GM18868 (cell line): ENCODE results near the gene CUX1.

ENCODE experiments used
- ATAC-seq: cut with Tn5 transposase; IDR thresholded peaks from one replicate; pipeline ENCODE4 v1.9.1; 2021; ENCODE audit warnings: mild to moderate bottlenecking, moderate library complexity; ENCODE audit not compliant: unreplicated experiment

The CUX1 gene

DNA sequence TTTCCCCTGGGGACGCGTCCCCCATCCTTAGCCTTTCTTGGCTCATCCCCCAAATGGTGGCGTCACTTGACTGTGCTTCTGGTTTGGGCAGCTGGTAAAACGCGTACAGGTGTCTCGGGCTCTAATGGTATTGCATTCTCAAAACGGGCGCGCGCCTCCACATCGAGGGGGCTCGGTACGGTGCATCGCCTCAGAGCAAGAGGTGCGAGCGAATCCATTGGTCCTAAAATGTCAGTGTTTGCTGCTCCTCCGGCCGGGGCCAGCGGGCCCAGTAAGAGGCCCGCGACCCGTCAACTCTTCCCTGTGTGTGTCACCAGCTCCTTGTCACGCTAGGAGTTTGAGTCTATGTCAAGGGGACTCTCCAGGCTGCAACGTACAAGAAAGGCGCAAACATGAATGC lies 378.6 kb downstream of the CUX1 start:
- ATAC-seq = no peak

DNA sequence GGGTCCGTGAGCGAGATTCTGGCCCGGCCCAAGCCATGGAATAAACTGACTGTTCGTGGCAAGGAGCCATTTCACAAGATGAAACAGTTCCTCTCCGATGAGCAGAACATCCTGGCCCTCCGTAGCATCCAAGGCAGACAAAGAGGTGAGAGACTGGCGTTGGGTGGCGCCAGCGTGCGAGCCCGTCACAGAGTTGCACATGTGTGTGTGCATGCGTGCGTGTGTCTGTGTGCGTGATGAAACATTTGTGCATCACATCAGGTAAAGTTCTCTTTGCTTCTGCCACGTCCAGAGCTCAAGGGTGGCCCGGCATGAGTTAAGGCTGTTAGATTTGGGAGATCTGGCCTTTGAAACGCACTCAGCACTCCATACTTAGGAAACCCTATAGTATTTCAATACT lies 379.7 kb downstream of the CUX1 start:
- ATAC-seq = no peak

DNA sequence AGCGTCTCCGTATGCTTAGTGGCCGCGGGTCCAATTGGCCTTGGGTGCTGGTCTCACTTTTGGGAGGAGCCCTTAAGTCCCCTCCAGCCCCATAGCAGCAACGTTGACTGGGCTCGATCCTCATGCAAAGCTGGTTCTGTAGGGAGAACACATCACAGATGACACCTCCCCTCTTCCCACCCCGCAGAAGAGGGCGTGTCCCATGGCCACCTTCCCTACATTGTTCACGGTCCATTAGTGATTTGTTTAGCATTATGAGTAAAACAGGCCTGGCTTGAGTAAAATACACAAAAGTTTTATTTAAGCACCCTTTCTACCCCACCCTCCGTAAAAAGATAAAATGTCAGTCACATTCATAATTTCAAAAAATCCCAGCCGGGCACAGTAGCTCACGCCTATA lies 380.2 kb downstream of the CUX1 start:
- no peak for ATAC-seq

DNA sequence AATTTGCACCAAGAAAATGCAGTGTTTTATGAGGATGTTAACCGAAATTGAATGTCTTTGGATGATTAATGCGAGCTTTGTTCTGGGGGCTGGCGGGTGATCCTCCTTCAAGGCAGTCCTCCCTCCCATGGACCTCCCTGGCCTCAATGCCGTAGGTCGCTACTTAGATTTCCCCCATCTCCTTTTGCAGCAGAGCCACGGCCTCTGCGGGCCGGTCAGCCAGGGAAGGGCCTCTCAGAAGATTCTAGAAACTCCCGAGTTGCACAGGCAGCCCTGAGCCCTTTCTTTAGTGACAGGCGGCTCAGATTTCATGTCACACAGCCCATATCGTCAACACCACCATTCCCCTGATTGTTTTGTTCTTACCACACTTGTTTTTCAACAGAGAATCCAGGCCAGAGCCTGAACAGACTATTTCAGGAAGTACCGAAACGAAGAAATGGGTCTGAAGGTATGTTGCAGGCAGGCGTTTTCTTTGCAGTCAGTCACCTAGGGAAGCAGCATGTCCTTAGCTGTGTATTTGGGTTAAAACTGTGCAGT lies 381.1 kb downstream of the CUX1 start:
- no peak for ATAC-seq

DNA sequence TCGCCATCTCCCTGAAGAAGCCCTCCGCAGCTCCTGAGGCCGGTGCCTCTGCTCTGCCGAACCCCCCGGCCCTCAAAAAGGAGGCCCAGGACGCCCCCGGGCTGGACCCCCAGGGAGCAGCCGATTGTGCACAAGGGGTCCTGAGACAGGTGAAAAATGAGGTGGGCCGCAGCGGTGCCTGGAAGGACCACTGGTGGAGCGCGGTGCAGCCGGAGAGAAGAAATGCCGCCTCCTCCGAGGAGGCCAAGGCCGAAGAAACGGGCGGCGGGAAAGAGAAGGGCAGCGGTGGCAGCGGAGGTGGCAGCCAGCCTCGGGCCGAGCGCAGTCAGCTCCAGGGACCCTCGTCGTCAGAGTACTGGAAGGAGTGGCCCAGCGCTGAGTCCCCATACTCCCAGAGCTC lies 384.1 kb downstream of the CUX1 start:
- ATAC-seq = no peak

DNA sequence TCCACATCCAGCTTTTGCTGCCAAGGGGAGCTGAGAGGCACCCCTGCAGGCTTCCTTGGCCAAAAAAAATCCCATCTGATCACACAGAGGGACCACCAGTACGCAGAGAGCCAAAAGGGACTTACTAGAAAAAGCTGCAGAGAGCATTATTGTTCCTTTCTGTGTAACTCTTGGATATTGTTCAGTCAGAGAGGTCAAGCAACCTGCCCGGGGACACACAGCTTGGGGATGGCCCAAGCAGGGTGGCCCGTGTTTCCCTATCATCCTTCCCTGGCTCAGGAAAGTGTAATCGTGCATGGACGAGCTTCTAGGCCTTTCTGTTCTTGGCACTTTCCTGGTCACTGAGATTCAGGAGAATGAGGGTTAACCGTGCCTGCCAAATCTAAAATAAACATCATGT lies 385.1 kb downstream of the CUX1 start:
- no peak for ATAC-seq

DNA sequence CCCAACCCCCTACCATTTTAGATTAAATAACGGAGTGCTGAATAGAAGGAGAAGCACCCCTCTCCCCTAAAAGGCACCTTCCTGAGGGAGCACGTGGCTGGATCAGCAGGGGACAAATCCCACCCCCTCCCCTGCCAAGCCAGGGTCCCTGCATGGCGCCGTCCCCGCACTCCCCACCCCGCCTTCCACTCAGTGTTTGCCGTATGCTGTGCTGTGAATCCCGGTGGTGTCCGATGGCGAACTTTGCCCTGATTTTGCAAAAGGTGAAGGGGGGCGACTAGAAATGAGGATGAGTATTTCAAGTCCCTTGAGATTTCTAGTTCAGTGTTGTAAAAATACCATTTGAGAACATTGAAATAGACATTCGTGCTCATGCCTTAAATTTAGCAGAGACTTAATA lies 385.8 kb downstream of the CUX1 start:
- no peak for ATAC-seq

DNA sequence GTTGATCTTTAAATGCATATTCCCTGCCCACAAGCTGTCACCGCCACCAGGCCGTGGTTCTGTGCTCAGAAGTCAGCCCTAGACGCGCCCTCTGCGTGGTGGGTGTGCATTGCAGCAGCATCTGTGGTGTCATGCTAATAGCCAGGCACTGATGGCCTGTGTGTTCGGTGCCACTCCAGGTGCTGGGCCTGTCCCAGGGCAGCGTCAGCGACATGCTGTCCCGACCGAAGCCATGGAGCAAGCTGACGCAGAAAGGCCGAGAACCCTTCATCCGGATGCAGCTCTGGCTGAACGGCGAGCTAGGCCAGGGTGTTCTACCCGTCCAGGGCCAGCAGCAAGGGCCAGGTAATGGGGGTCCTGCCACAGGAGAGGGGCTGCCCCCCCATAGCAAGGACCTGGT lies 386.8 kb downstream of the CUX1 start:
- ATAC-seq = no peak

DNA sequence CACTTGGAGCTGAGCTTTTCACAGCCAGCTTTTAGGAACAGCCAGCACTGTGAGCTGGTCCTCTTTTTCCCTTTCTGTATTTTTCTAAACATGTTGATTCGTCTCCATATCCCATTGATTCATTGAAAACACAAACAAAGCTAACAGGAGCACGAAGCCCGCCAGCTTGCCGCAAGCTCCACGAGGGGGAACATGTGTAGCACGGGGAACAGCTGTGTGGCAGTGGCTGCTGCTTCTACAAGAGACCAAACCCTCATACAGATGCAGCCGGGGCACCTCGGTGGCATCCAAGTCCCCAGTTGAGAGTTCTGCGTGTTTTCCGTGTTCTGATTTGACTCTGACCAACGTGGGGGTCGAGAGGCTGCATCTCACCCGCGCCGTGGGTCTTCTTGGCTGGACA lies 388.5 kb downstream of the CUX1 start:
- ATAC-seq = no peak

DNA sequence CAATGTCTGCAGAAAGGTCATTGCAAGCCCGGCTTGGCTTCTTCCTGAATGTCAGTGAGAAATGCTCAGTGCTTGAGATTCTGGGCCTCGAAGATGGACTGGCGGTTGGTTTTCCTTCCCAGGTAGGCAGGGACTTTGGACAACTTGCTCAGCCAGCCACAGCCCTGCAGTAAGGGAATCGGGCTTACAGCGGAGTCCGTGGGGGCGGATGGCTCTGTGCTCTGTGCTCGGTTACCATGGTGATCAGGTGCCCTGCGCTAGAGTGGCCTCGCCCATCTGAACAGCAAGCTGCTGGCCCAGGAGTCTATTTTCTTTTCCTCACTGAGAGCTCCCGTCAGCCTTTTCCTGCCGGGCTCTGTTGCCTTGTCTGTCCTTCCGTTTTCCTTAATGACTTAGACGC lies 391.4 kb downstream of the CUX1 start:
- ATAC-seq = no peak

DNA sequence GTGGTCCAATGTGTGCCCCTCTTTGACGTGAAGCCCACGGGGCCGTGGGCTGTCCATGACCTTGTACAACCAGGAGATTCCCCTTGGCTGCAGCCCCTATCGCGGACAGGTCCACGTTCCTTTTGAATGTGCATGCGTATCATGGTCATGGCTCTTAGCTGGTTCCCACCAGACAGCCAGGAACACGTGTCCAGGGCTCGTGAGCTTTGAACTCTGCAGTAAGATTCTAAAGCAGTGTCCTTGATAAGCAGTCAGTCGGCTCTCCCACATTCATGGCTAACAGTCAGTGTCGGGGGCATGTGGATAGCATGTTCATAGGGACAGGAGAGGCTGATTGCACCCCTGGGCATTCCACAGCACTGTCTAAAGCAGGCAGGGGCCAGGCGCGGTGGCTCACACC lies 393.4 kb downstream of the CUX1 start:
- ATAC-seq = no peak

DNA sequence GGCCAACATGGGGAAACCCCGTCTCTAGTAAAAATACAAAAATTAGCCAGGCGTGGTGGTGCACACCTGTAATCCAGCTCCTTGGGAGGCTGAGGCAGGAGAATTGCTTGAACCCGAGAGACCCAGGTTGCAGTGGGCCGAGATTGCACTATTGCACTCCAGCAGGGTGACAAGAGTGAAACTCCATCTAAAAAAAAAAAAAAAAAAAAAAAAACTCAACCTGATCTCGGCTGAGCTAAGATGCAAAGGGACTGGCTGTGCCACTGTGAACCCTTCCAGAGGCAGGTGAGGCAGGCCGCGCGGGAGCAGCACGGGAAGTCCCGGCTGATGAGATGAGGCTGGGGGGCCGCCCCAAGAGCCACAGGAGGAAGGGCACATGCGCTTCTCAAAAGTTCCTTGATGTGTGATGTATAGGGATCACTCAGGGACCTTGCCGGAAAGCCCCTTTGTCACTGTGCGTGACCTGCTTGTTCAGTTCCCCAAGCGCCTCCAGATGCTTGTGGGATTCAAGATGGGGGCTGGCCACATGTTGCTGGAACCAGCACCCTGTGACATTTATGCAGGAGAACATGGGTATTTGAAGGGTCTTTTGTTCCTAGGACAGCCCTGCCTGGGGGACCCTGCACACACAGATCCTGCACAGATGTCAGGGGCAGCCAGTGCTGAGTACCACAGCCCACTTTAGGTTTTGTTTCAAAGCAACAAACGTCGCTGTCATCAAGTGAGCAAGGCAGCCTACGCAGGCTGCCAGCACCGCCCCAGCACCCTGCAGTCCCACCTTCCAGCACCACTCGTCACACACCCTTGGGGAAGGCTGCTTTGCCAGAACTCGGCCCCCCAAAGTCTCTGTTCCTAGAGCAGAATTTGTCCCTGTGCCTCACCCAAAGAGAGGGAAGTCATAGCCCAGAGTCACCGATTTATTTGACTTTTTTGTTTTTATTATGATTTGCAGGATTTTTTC lies 394.4 kb downstream of the CUX1 start:
- ATAC-seq = peak; percentile 91

DNA sequence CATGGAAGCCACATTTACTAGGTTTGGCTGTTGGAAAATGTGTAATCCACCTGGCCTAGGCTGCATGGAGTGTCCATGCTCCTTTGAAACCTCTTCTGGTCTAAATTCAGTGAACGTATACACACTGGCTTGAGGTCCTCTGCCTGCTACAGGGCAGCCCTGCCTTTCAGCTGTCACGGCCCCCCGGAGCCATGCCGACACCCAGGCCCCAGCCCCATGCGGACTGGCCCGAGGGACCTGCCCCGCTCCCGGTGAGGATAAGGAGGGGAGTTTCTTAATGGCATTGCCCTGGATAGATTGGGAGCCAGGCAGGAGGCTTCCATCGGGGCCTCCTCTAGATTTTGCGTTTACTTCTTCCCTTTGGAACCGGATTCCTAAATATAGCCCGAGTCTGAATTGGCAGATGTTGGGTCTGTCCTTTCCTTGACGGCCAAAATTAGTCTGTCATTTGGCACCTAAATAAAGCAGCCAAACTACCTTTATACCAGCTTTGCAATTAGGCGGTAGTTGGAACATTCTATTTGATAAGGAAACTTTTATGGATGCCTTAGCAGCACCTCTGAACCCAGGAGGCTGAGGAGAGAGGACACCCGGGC lies 397.1 kb downstream of the CUX1 start:
- no peak for ATAC-seq

DNA sequence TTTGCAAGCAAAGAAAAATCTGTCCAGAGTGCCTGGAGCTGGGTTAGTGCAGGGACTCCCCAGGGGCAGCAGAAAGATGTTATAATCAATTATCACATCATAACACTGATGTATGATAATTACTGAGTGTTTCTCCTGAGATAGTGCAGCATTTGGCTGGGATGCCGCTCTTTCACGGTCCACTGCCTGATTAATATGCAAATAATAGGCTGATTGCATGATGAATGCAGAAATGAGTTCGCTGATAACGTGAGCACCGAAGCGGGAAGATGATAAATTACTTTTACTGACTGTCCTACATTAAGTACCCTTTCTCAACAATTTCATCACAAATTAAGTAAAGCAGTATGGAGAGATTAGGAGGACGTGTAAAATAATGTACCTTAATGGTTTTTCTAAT lies 397.8 kb downstream of the CUX1 start:
- ATAC-seq = no peak

DNA sequence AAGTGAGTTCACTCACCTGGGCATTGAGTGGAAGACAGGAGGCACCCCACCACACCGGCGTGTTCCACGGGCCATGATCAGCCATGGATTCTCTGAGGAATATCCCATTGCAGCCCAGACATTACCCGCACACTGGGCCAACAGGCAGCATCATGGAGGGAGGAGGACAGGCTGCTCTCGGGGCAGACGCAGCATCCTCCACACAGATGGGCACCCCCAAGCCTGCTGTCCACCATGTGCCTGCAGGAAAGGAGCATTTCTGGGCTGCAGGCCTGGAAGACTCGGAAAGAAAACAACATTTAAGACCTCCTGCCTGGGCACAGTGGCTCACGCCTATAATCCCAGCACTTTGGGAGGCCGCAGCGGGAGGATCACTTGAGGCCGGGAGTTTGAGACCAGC lies 398.3 kb downstream of the CUX1 start:
- ATAC-seq = no peak

DNA sequence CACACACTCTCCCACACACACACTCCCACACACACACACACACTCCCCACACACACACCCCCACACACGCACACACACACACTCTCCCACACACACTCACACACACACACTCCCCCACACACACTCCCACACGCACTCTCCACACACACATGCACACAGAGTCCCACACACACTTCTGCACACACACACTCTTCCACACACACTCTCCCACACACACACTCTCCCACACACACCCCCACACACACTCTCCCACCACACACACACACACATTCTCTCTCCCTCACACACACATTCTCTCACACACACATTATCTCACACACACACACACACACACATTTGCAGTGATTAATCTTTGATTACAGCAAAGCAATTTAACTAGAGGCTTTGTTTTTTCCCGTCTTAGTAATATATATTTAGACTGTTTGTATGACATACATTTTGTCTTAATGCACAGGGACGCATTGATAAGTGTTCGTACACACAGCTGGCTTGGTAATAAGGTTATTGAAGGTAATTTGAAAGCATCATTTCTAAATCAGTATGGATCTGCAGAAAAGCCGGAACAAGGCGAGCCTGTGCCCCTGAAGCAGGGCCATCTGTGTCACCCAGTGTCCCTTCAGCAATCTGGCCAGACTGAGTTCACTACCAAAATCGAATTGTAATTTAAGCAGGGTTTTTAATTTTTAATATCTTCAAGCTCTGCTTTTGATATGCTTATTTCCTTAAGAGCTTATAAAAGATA lies 399.3 kb downstream of the CUX1 start:
- ATAC-seq = no peak

DNA sequence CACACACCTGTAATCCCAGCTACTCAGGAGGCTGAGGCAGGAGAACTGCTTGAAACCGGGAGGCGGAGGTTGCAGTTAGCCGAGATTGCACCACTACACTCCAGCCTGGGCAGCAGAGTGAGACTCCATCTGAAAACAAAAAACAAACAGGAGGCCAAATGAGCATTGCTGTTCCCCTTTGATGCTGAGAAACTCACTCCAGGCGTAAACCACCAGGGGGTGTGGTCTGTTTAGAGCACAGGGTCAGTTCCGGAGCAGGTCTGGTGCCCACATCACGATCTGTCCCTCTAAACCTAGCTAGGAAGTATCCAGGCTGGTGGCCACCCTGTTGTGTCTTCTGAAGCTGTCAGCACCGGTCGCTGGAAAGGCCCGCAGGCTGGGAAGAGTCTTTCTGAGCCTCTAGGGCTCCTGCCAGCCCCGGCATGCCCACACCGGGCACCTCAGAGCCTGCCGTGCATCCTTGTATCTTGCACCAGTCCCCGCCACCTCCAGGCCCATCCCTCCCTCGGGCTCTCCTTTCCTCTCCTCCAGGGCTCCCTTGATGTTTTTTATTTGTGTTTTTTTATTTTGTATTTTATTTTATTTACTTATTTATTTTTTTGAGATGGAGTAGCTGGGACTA lies 402.9 kb downstream of the CUX1 start:
- no peak for ATAC-seq

DNA sequence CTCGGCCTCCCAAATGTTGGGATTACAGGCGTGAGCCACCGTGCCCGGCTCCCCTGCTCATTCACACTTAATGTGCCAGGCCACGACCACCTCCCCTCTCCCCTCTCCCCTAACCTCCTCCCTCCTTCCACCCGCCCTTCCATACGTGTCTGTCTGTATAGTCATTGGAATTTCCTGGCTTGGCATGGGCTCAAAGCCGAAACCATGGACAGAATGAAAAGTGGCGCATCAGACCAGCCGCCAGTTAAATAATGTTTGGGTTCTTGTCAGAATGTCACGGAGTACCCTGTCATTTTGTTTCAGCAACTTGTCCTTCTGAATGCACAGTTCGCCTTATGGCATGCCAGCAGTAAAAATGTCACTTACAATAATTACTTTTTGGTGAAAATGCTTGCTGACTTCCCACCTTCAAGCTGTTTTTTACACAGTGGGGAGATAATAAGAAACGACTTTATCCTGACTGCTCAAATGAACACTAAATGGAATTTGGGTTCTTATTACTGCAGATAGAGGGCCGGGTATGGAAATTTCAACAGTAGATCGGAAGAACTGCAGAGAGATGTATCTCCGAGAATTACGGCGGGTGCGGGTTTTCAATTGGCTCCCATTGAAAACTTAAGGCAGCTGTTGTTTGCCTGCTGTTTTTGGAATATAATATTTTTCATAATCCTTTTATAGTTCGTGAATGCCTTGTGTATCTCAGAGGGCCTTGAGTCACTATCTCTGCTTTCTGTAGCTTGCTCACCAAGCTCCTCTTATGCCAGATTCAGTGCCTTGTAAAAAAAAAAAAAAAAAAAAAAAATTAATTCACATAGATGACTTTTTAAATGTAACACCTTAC lies 403.8 kb downstream of the CUX1 start:
- ATAC-seq = no peak

DNA sequence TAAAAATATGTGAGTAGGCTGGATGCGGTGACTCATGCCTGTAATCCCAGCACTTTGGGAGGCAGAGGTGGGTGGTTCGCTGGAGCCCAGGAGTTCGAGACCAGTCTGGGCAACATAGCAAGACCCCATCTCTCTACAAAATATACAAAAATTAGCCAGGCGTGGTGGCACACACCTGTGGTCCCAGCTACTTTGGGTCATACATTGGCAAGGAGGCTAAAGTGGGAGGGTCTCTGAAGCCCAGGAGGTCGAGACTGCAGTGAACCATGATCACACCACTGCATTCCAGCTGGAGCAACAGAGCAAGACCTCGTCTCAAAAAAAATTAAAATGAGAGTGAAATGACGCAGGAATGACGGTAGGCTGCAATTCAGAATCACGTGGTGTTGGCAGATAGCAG lies 404.5 kb downstream of the CUX1 start:
- no peak for ATAC-seq

DNA sequence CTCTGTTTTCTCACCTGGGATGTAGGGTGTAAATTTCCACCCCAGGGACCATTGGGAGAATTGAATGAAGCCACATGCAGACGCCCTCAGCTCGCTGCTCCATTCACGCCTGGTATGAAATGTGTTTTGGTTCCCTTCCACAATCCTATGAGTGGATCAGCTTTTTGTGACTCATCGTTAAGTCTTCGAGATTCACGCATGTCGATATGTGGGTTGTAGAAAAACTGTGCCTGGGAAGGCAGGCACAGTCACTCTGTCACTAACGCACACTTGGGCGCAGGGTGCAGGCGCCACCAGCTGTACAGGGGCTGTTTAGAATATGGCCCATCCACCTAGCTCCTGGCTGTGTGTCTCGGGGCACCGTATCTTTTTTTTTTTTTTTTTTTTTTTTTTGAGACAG lies 405.0 kb downstream of the CUX1 start:
- no peak for ATAC-seq
